H1 (cell line): Measurements from ENCODE around the gene DENND4A. TPM values are rescaled to one million over a fixed set of nuclear protein-coding genes. Genes with fewer than 3 reads are reported as not detected.

Experiments
- CHD7 ChIP-seq: fragments of 300-600 bp; sonication (generic); IDR thresholded peaks from 2 replicates; pipeline ENCODE4 v1.7.1; 2012; ENCODE audit warnings: low read length, moderate library complexity, mild to moderate bottlenecking, inconsistent platforms; ENCODE audit not compliant: insufficient replicate concordance
- NANOG ChIP-seq: IDR thresholded peaks from 2 replicates; pipeline ENCODE4 v1.6.1; 2011; ENCODE audit warnings: low read length, low read depth, mild to moderate bottlenecking, inconsistent platforms; ENCODE audit not compliant: insufficient read depth, poor library complexity, severe bottlenecking
- SIX5 ChIP-seq: IDR thresholded peaks from 2 replicates; pipeline ENCODE4 v1.6.1; 2011; ENCODE audit warnings: mild to moderate bottlenecking, low read depth, low read length
- TAF1 ChIP-seq: IDR thresholded peaks from 2 replicates; pipeline ENCODE4 v1.6.1; 2011; ENCODE audit warnings: mild to moderate bottlenecking, low read depth, low read length
- YY1 ChIP-seq: IDR thresholded peaks from 2 replicates; pipeline ENCODE4 v1.6.1; 2011; ENCODE audit warnings: low read depth, mild to moderate bottlenecking, low read length
- polyA plus RNA-seq, 7 experiments: library from polyadenylated mRNA; depleted of rRNA in 3 of 7; stranded (reverse) in 5 of 7; unstranded in 2 of 7; fragments of >200 nt in 5 of 7; fragments of 200-250 nt in 2 of 7; gene quantifications; 1 replicate in 5 of 7; 2 replicates in 1 of 7; 4 replicates in 1 of 7; pipeline versions ENCODE4 v1.2.1 to v1.2.3, GENCODE V29; 2011 to 2013; ENCODE audit warnings: missing spikeins in 2 of 7, mixed read lengths in 2 of 7
- total RNA-seq: library from RNA; stranded (reverse); fragmentation: NEBNext Ultra II Directional; extraction: Animal tissue kit (Norgen Biotek cat#: 25700); gene quantifications from 2 replicates; pipeline ENCODE4 v1.2.1, GENCODE V29; 2021

Gene DENND4A
- total and polyA plus RNA-seq, 2 of the 8 experiments (the other 6 are each of a cell fraction or from before 2014, with no cell fraction given) = 1.3 to 4.7 TPM

- no peak for TF ChIP-seq CHD7
- no peak for TF ChIP-seq TAF1
- TF ChIP-seq SIX5 = no peak
- no peak for TF ChIP-seq NANOG
- TF ChIP-seq YY1 = no peak
- TF ChIP-seq, all 59 proteins: peak for 0
Measured at GRCh38 chr15:65762914-65763787, 28.9 kb downstream of the DENND4A start (continued).
